CD14-positive monocyte (primary cell): ENCODE results near the gene SPAG7. TPM values are rescaled to one million over a fixed set of nuclear protein-coding genes. Genes with fewer than 3 reads are reported as not detected.

Source experiments
- DNase-seq, 3 donors: peaks; one replicate each; pipeline ENCODE4 v3.0.0-alpha.2; 2011 to 2022
- H2AFZ ChIP-seq: 2 replicates; pipeline ENCODE4 v1.6.0; 2012; ENCODE audit warnings: mild to moderate bottlenecking, low read depth, low read length, inconsistent platforms; ENCODE audit not compliant: insufficient read depth, poor library complexity, severe bottlenecking
- H3K27ac ChIP-seq, 2 donors: 1 replicate in 1 of 2; 2 replicates in 1 of 2; pipeline ENCODE4 v1.5.1; 2012 to 2013; ENCODE audit warnings: low read length in 2 of 2, control low read depth in 1 of 2, inconsistent platforms in 1 of 2, low read depth in 1 of 2, mild to moderate bottlenecking in 1 of 2
- H3K27me3 ChIP-seq, 2 donors: one replicate each; pipeline versions ENCODE4 v1.6.0 to v1.6.1; 2011 to 2013; ENCODE audit warnings: low read length in 2 of 2; ENCODE audit not compliant: control insufficient read depth in 2 of 2, insufficient read depth in 2 of 2
- H3K36me3 ChIP-seq, 2 donors: replicated peaks in 1 of 2; 1 replicate in 1 of 2; 2 replicates in 1 of 2; pipeline versions ENCODE4 v1.5.1 to v1.6.1; 2012 to 2013; ENCODE audit warnings: low read length in 2 of 2, control low read depth in 1 of 2, inconsistent platforms in 1 of 2, mild to moderate bottlenecking in 1 of 2; ENCODE audit not compliant: insufficient read depth in 2 of 2, control insufficient read depth in 1 of 2
- H3K4me1 ChIP-seq, 2 donors: 1 replicate in 1 of 2; 2 replicates in 1 of 2; pipeline versions ENCODE4 v1.5.1 to v1.6.1; 2012 to 2013; ENCODE audit warnings: low read length in 2 of 2, control low read depth in 1 of 2, inconsistent platforms in 1 of 2, mild to moderate bottlenecking in 1 of 2, moderate library complexity in 1 of 2; ENCODE audit not compliant: insufficient read depth in 2 of 2, control insufficient read depth in 1 of 2
- H3K4me2 ChIP-seq: replicated peaks from 2 replicates; pipeline ENCODE3; 2012; ENCODE audit warnings: low read length, moderate library complexity, mild to moderate bottlenecking; ENCODE audit not compliant: poor library complexity, severe bottlenecking; ENCODE audit errors: extremely low read depth
- H3K4me3 ChIP-seq, 3 experiments: fragments of 200-600 bp in 1 of 3; sonication (generic) in 1 of 3; replicated peaks in 1 of 3; 1 replicate in 2 of 3; 2 replicates in 1 of 3; pipeline ENCODE4 v1.5.1; 2011 to 2013; ENCODE audit warnings: low read length in 3 of 3, mild to moderate bottlenecking in 3 of 3, control low read depth in 2 of 3, low read depth in 2 of 3, inconsistent platforms in 1 of 3, moderate library complexity in 1 of 3
- H3K79me2 ChIP-seq: 2 replicates; pipeline ENCODE4 v1.6.0; 2012; ENCODE audit warnings: mild to moderate bottlenecking, control low read depth, inconsistent platforms, low read length, moderate library complexity; ENCODE audit not compliant: insufficient read depth
- H3K9ac ChIP-seq: 2 replicates; pipeline ENCODE4 v1.6.0; 2017; ENCODE audit warnings: low read length, mild to moderate bottlenecking; ENCODE audit not compliant: insufficient read depth, poor library complexity, severe bottlenecking
- H3K9me3 ChIP-seq, 2 donors: replicated peaks in 1 of 2; 1 replicate in 1 of 2; 2 replicates in 1 of 2; pipeline versions ENCODE4 v1.5.1 to v1.6.1; 2012 to 2013; ENCODE audit warnings: low read length in 2 of 2, control low read depth in 1 of 2; ENCODE audit not compliant: control insufficient read depth in 1 of 2, insufficient read depth in 1 of 2
- H4K20me1 ChIP-seq: 2 replicates; pipeline ENCODE4 v1.6.0; 2012; ENCODE audit warnings: mild to moderate bottlenecking, low read length, control low read depth, moderate library complexity; ENCODE audit not compliant: insufficient read depth
- H3K27ac Mint-ChIP-seq, 7 donors: one replicate each; pipeline ENCODE4 v1.8.0; 2020; ENCODE audit warnings: mild to moderate bottlenecking in 7 of 7, mixed read lengths in 7 of 7, moderate library complexity in 6 of 7, inconsistent platforms in 2 of 7
- H3K27me3 Mint-ChIP-seq, 3 donors: one replicate each; pipeline ENCODE4 v1.8.0; 2021 to 2022; ENCODE audit warnings: low read depth in 3 of 3, mild to moderate bottlenecking in 3 of 3, mixed read lengths in 3 of 3, moderate library complexity in 3 of 3, inconsistent platforms in 1 of 3
- H3K36me3 Mint-ChIP-seq, 2 donors: one replicate each; pipeline ENCODE4 v1.8.0; 2020; ENCODE audit warnings: mixed read lengths in 2 of 2, inconsistent platforms in 1 of 2, mild to moderate bottlenecking in 1 of 2
- H3K4me1 Mint-ChIP-seq: one replicate; pipeline ENCODE4 v1.8.0; 2020; ENCODE audit warnings: mild to moderate bottlenecking, mixed read lengths
- H3K4me3 Mint-ChIP-seq, 2 donors: one replicate each; pipeline ENCODE4 v1.8.0; 2020; ENCODE audit warnings: mild to moderate bottlenecking in 2 of 2, mixed read lengths in 2 of 2, moderate library complexity in 1 of 2
- H3K9me3 Mint-ChIP-seq, 7 donors: one replicate each; pipeline ENCODE4 v1.8.0; 2020 to 2022; ENCODE audit warnings: mixed read lengths in 7 of 7, mild to moderate bottlenecking in 6 of 7, moderate library complexity in 6 of 7, inconsistent platforms in 2 of 7
- CTCF ChIP-seq: fragments of 200-600 bp; IDR thresholded peaks from one replicate; pipeline ENCODE4 v1.8.0; 2022; ENCODE audit warnings: antibody characterized with exemption, mild to moderate bottlenecking
- WGBS: methylation state at CpG from one replicate; pipeline ENCODE4 v1.1.5; 2013; ENCODE audit warnings: missing lambda C conversion rate; ENCODE audit not compliant: insufficient coverage; 5-methylcytosine and 5-hydroxymethylcytosine counted together
- intact Hi-C, 2 donors: fragments of 100-400 bp; cut with micrococcal nuclease; formaldehyde crosslinking; loops; one replicate each; pipeline versions ENCODE4 v1.15.0 to v1.15.1; 2023
- polyA plus RNA-seq, 3 donors: library from polyadenylated mRNA; depleted of rRNA in 1 of 3; unstranded in 2 of 3; stranded (reverse) in 1 of 3; fragments of 300-500 nt in 2 of 3; fragments of >200 nt in 1 of 3; fragmentation: Illumina TruSeq in 2 of 3; gene quantifications; 1 replicate in 2 of 3; 2 replicates in 1 of 3; pipeline ENCODE4 v1.2.3, GENCODE V29; 2012 to 2021

SPAG7 gene
- polyA plus RNA-seq, 3 donors = 75.6 to 96.7 (median 85.1) TPM

DNA sequence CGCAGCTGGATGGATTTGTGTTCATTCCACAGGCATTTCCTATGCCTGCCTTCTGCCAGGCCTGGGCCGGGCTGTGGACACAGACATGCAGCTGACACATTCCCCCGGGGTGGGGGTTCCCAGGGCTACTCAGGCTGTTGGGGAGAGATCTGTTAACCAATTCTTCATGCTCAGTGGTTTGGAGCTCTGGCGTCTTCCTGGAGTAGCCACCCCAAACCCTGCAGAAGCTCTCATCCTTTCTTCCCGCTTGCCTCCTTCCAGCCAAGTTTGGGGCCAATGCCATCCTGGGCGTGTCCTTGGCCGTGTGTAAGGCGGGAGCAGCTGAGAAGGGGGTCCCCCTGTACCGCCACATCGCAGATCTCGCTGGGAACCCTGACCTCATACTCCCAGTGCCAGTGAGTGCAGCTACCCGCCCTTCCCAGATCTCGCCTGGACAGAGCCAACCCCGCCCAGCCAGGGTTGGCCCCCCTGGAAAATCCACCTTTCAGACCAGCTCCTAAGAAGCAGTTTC is 14.1 kb downstream of the SPAG7 start:
- no peak overlapping the region for H3K4me2 ChIP-seq
- peaks cover 19% of the 10 kb centered on the region for H3K4me1 Mint-ChIP-seq

DNA sequence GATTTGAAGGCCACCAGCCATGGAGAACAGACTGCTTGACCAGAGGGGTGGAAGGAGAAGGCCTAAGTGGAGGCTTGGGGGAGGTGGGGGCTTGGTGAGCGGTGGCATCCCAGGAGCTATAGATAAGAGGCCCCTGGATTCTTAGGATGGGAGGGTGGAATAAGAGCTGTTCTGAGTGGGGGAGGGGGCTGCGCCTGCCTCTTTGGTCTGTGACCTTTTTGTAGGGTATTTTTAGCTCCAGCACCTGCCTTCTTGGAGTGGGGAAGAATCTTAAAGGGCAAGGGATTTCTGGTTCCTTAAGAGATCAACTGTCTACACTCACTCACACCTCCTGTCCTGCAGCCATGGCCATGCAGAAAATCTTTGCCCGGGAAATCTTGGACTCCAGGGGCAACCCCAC is 16.1 kb downstream of the SPAG7 start:
- TF ChIP-seq CTCF = no peak
- Mint-ChIP-seq H3K27ac (peak overlapping the region in 4 of 7 donors; percentile 61 to 98 (median 94)), H3K27me3 (peaks cover 2 to 8% (median 3%) of the 10 kb centered on the region in 3 donors), H3K4me1 (peaks cover 22% of the 10 kb centered on the region), H3K9me3 (no peaks in the 10 kb centered on the region), H3K4me3 (no peak overlapping the region), H3K36me3 (peaks cover 4 to 10% of the 10 kb centered on the region in 2 donors)
- H2AFZ ChIP-seq = no peak overlapping the region
- intact Hi-C loops = loop anchor here in 1 of 2 donors (5.0 kb wide), 1 partner anchor 36 kb away; the partner anchor contains the start of gene CAMTA2
- peaks cover 19% of the 10 kb centered on the region for H4K20me1 ChIP-seq
- no peaks in the 10 kb centered on the region for H3K27me3 ChIP-seq
- H3K4me1 ChIP-seq = peaks cover 18 to 35% of the 10 kb centered on the region in 2 donors
- H3K27ac ChIP-seq = no peak overlapping the region
- no peaks in the 10 kb centered on the region for H3K9me3 ChIP-seq
- WGBS = 92% methylated on average over 2 of the region's 3 CpGs
- peaks cover 27% of the 10 kb centered on the region for H3K79me2 ChIP-seq
- DNase-seq = no peak
- H3K9ac ChIP-seq = no peak overlapping the region
- H3K36me3 ChIP-seq = peaks cover 4% of the 10 kb centered on the region in 2 donors
- H3K4me3 ChIP-seq = no peak overlapping the region
- no peak overlapping the region for H3K4me2 ChIP-seq

More for the DNA sequence above, 14.1 kb downstream of the SPAG7 start:
- intact Hi-C loops = loop anchor here in 1 of 2 donors (5.0 kb wide), 1 partner anchor 34 kb away; the partner anchor contains the start of gene CAMTA2
- H3K9me3 Mint-ChIP-seq = no peaks in the 10 kb centered on the region
- no peak overlapping the region for H3K27ac ChIP-seq
- H3K4me3 Mint-ChIP-seq = no peak overlapping the region
- H3K79me2 ChIP-seq = peaks cover 8% of the 10 kb centered on the region
- DNase-seq = no peak
- H3K4me3 ChIP-seq = no peak overlapping the region
- peaks cover 5 to 13% of the 10 kb centered on the region in 2 donors for H3K36me3 Mint-ChIP-seq
- no peaks in the 10 kb centered on the region for H3K27me3 ChIP-seq
- no peak overlapping the region for H3K27ac Mint-ChIP-seq
- H3K36me3 ChIP-seq = no peaks in the 10 kb centered on the region
- WGBS = 90% methylated on average over 9 of the region's 14 CpGs
- H3K27me3 Mint-ChIP-seq = peaks cover 2 to 3% (median 3%) of the 10 kb centered on the region in 3 donors
- H3K9me3 ChIP-seq = no peaks in the 10 kb centered on the region
- no peaks in the 10 kb centered on the region for H4K20me1 ChIP-seq
- H3K4me1 ChIP-seq = peaks cover 15 to 28% of the 10 kb centered on the region in 2 donors
- no peak for TF ChIP-seq CTCF
- no peak overlapping the region for H3K9ac ChIP-seq
- H2AFZ ChIP-seq = no peak overlapping the region
